ENCODE data around the gene NANS. TPM values are rescaled to one million over a fixed set of nuclear protein-coding genes. Genes with fewer than 3 reads are reported as not detected.

Gene NANS
- total and polyA plus RNA-seq, 2 of the 13 experiments (the other 11 are each of a cell fraction or from before 2014, with no cell fraction given), result 86.9 to 203 TPM

- H3K36me3 ChIP-seq (replicated peaks in 1 of 2; ENCODE audit: control insufficient read depth in 1 of 2, insufficient read depth in 2 of 2, low read length in 2 of 2), result peaks cover 15 to 62% of the 10 kb centered on the region in 2 experiments
- intact Hi-C loops (cut with micrococcal nuclease; ENCODE audit: unreplicated experiment), result no loop called here
These were observed 27.9 kb downstream of the NANS start for GRCh38 chr9:98084396-98084795.

More at GRCh38 chr9:98084396-98084795, 27.9 kb downstream of the NANS start:
- no peaks in the 10 kb centered on the region for H3K9me3 ChIP-seq (ENCODE audit: low read length)
- H4K20me1 ChIP-seq (ENCODE audit: insufficient read depth, low read length), result no peaks in the 10 kb centered on the region
- H3K27me3 ChIP-seq (ENCODE audit: control insufficient read depth in 1 of 2, insufficient read depth in 2 of 2, low read length in 2 of 2), result no peaks in the 10 kb centered on the region
- no peak for DNase-seq (ENCODE audit: low spot score)
- no peak overlapping the region for H3K27ac ChIP-seq (ENCODE audit: extremely low read length, insufficient read depth, low read length)
- ATAC-seq, result no peak
- no peaks in the 10 kb centered on the region for H3K79me2 ChIP-seq (ENCODE audit: insufficient read depth, low read length)
- H2AFZ ChIP-seq (ENCODE audit: low read length), result no peak overlapping the region
- no TSS peak for BruUV-seq (replicated peaks)
- ChIA-PET POLR2A (no interaction called here), CTCF (ENCODE audit: low intra/inter-chr PET ratio, low total read pairs) (no interaction called here)
- no peak for FAIRE-seq
- no peak for TF ChIP-seq PLRG1 (conservative IDR thresholded peaks at IDR 0.05)
- no peak for TF ChIP-seq CENPX (CRISPR knock-in tag; IDR thresholded peaks at IDR 0.05)
- no peak for TF ChIP-seq ZNF776 (CRISPR knock-in tag; IDR thresholded peaks at IDR 0.05)
- no peak for TF ChIP-seq GRHL1 (CRISPR knock-in tag; conservative IDR thresholded peaks at IDR 0.05)
- no peak for TF ChIP-seq AKAP8 (CRISPR knock-in tag; IDR thresholded peaks at IDR 0.05)
- no peak for TF ChIP-seq ATF1 (CRISPR knock-in tag; IDR thresholded peaks at IDR 0.05)
- TF ChIP-seq, protein P1, sequence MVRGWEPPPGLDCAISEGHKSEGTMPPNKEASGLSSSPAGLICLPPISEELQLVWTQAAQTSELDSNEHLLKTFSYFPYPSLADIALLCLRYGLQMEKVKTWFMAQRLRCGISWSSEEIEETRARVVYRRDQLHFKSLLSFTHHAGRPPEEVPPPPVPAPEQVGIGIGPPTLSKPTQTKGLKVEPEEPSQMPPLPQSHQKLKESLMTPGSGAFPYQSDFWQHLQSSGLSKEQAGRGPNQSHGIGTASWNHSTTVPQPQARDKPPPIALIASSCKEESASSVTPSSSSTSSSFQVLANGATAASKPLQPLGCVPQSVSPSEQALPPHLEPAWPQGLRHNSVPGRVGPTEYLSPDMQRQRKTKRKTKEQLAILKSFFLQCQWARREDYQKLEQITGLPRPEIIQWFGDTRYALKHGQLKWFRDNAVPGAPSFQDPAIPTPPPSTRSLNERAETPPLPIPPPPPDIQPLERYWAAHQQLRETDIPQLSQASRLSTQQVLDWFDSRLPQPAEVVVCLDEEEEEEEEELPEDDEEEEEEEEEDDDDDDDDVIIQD (CRISPR knock-in tag; IDR thresholded peaks at IDR 0.05; ENCODE audit: low read depth), result no peak
- H3K4me2 ChIP-seq (ENCODE audit: low read depth, low read length), result no peak overlapping the region
- in situ Hi-C loops (cut with HindIII; ENCODE audit: extremely low pct_ligation_motif_present, low pct_unique_long_range_greater_than_20kb), result no loop called here
- H3K4me1 ChIP-seq (ENCODE audit: insufficient read depth, low read length), result peaks cover 22% of the 10 kb centered on the region
- no peak overlapping the region for H3K4me3 ChIP-seq (replicated peaks in 1 of 3; ENCODE audit: insufficient read depth in 1 of 3, low read depth in 2 of 3, low read length in 3 of 3)
- WGBS (ENCODE audit: low lambda C conversion rate), result 100% methylated on average over 3 of the region's 3 CpGs
- no peak overlapping the region for H3K9ac ChIP-seq (ENCODE audit: insufficient read depth, low read depth, low read length)

Data from HepG2 (cell line).